CD4-positive, alpha-beta T cell treated with Interleukin-6 for 4 hours (primary cell): ENCODE results near the gene MTMR6.

ENCODE experiments used
- DNase-seq: peaks from one replicate; pipeline ENCODE4 v3.0.0-alpha.2; 2020; ENCODE audit warnings: mixed read lengths

MTMR6 gene

DNA sequence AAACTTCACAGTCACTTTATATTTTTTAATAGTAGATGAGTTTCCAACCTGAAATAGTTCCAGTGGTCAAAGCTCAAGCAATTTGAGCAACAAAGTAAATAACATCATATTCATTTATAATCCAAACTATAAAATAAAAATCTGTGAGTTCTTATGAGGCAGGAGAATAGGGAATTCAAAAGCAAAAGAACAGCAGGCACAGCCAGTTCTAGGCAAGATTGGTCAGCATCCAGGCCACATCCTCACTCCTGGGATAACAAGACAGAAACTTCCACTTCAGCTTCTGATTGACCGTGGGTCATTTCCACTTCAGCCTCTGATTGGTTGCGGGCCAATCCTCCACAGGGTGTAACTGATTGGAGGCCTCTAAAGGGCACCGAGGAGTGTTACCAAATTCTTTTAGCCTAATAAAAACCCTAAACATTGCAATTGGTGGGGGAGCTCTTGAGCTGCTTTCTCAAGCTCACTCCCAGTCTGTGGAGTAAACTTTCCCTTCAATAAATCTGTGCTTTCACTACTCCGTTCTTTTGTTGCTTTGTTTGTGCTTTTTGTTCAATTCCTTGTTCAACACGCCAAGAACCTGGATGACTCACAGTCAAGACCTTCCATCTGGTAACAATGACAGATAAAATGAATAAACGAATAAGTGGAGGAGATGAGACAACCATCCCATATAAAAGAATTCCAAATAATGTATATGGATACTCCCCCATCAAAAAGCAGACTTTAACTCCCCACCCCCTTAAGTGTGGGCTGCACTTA, 72.6 kb downstream of the MTMR6 start:
- DNase-seq: no peak

DNA sequence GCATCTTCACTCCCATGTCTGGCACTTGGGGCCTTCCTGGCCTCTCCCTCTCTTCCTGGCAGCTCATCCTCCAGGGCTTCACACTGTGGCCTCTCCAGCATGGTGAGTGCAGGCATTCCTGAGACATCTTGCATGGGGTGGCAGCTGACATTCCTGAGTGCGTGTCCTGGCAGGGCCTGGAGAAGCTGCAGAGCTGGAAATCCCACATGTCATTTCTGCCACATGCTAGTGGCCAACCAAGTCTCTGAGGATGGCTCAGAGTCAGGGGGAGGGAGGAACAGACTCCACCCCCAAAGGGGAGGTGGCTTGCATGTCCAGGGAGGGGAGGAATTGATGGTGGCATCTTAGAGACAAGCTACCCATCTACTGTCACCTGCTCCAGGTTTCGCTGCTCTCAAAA, 73.6 kb downstream of the MTMR6 start:
- no peak for DNase-seq

DNA sequence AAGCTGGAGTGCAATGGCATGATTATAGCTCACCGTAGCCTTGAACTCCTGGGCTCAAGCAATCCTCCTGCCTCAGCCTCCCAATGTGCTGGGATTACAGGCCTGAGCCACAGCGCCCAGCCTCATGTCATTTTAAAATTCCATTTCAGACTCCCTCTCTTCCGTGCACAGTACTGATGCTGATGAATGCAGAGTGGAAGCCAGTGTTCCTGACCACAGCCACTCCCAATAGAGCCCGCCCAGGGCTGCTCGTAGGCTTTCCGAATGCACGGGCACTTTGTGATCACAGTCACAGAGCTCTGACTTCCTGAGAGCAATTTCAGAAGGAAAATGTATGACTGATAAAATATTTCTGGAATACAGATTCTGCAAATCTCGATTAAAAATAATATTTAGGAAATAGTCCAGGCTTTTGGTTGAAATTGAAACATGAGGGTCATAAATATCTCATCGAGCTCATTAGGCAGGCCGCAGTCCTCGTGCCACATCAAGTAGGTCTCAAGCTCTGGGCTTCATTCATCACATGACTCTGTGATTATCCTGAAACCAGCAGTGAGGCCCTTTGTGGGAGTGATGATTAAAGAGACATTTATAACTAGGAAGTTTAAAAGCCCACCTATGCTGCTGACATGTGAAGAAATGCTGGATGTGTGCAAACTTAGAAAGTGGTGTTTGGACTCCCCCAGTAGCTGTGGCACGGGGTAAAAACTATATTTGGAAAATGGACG, 76.3 kb downstream of the MTMR6 start:
- DNase-seq: no peak

DNA sequence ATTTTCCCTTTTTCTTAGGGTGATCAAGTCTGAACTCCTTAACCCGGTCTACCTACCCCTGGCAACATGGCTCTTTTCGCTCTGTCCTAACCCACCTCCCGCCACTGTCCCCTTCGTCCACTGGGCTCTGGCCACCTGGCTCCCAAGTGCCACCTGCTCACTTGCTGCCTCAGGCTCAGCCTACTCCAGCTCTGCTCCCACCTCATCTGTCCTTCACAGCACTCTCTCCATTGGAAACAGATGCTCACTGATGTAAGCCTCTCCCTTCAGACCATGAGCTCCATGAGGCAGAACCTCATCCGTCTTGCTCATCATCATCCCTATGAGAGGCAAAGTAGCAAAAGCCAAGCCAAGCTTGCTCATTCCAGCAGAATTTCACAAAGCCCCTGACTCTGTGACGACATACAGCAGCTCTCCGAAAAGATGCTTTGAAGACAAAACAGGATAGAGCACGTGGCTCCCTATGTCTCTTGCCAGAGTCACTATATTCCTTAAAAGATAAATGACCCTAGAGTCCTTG, 79.9 kb downstream of the MTMR6 start:
- DNase-seq: no peak

DNA sequence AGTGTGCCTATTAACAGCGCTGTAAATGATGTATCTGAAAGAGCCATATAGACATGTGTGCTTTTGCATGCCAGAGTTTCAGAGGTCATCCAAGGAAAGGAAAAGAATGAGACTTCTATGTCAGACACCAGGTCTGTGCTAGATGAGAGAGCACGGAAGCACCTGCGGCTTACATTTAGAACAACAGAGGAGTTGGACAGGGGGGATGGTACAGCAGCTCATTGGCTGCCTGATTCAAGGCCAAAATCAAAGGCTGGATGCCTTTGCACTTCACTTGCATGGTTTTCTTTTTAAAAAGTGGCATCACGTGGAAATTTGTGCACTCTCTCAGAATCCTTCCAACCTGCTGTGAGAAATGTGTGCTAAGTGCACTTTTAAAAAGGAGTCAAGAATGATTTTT, 82.4 kb downstream of the MTMR6 start:
- DNase-seq: no peak

DNA sequence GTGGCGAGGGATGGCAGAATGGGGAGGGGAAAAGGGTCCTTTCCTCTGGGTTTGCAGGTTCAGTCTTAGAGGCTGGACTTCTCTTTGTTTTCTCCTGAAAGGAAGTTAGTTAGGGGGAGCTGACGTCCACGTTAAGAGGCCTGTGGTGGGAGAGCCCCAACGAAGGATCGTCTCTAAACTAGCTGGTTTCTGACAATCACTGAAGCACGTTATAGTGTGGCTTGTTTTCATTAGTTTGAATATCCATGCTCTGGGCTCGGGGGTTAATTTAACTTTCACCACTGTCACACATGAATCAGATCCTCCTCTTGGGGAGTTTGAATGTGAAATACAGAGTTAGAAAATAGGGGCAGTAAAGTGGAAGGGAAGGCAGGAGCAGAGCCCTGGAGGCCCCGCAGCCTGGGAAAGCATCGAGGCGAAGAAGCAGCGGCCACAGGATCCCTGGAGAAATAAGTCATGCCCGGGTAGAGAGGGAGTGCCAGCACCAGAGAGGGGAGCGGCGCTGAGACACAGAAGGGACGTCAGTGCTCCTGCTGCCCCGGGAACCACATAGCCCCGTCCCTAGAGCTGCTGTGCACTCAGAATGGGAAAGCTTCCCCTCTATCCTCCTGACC, 84.1 kb downstream of the MTMR6 start:
- DNase-seq: no peak

DNA sequence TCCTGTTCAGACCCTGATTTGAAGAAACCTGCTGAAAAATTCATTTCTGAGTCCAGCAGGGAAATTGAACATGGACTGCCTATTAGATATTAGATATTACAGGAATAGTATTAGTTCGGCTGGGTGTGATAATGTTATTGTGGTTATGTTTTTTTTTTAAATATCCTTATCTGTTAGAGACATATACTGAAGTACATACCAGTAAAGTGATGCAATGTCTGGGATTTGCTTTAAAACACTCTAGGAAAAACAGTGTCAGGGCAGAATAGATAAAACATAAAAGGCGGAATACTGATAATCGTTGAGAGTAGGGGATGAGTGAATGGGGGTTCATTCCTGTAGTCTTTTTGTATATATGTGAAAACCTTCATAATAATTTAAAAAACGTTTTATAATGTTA, 86.5 kb downstream of the MTMR6 start:
- DNase-seq: no peak

DNA sequence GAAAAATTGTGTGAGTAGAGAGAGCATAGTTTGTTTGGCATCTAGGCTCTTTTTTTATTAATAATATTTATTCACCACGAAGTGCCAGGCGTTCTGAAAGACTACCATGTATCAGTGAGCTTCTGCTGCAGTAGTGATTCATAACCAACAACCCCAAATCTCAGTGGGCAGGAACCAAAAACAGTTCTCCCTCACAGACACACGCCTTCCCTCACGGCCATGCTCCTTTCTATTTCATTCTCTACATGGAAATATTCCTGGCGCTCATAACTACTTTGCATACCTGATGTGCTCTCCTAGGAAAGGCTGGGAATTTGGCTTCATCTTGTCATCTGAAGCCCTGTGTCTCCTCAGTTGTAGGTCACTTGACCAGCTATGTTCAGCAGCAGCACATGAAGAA, 88.6 kb downstream of the MTMR6 start:
- no peak for DNase-seq

DNA sequence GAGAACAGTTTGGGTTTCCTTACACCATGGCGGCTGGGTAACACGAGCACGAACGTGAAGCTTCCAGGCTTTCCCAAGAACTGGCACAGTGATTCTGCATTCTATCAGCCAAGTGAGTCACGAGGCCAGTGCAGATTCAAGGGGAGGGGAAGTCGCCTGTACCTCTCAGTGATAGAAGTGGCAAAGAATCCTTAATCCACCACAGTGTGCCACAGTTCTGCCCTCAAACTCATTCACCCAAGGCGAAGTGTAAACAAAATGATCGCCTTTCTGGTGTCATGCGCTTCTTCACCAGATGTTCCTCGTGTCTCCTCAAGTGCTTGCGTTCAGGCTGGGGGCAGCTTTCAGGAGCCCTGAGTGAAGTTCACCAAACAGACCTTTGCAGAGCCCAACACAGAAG, 90.3 kb downstream of the MTMR6 start:
- no peak for DNase-seq
